Stomach (tissue), 4 donors: ENCODE data around the gene SFN.

ENCODE experiments used
- CTCF ChIP-seq, 7 experiments: fragments of 450-650 bp in 4 of 7; fragments of 200-600 bp in 3 of 7; sonication (generic) in 3 of 7; IDR thresholded peaks; one replicate each; pipeline ENCODE4 v1.5.1; 2016 to 2019; ENCODE audit warnings: antibody characterized with exemption in 7 of 7, control low read depth in 2 of 7, mild to moderate bottlenecking in 1 of 7
- EP300 ChIP-seq: sonication (generic); formaldehyde crosslinking; IDR thresholded peaks from one replicate; pipeline ENCODE4 v1.6.1; 2017; ENCODE audit warnings: antibody characterized with exemption
- POLR2AphosphoS5 ChIP-seq, 3 donors: sonication (generic); formaldehyde crosslinking; IDR thresholded peaks; one replicate each; pipeline ENCODE4 v1.6.1; 2016; ENCODE audit warnings: antibody characterized with exemption in 3 of 3

DNA sequence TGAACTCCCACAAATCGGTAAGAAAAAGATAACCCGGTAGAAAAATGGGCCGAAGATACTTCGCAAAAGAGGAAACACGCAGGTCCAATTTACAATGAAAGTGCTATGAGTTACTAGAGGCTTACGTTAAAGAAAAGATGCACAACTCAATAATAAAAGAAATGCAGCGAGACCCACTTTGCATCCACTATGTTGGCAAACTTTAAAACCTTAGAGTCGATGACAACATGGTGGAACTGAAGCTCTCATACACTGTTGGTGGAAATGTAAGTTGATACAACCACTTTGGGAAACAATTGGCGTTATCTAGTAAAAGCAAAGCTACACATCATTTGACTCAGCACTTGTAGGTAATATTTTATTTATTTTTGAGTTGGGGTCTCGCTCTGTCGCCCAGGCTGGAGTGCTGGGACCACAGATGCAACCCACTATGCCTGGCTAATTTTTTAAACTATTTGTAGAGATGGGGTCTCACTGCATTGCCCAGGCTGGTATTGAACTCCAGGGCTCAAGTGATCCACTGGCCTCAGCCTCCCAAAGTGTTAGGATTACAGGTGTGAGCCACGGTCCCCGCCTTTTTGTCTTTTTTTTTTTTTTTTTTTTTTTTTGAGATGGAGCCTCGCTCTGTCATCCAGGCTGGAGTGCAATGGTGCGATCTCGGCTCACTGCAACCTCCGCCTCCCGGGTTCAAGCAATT is 38.0 kb downstream of the SFN start:
- TF ChIP-seq CTCF (IDR thresholded peaks at IDR 0.05) (no peak), EP300 (no peak), POLR2AphosphoS5 (IDR thresholded peaks at IDR 0.05) (no peak)
